K562 (cell line): Measurements from ENCODE around the gene IMPDH2. TPM values are rescaled to one million over a fixed set of nuclear protein-coding genes. Genes with fewer than 3 reads are reported as not detected.

Experiments
- CBX1 ChIP-seq: sonication (generic); IDR thresholded peaks from 2 replicates; pipeline ENCODE4 v1.6.1; 2016; ENCODE audit warnings: antibody characterized with exemption, low read depth, mild to moderate bottlenecking
- CREB3L1 ChIP-seq: fragments of 450-650 bp; IDR thresholded peaks from 2 replicates; pipeline ENCODE4 v1.6.1; 2014; ENCODE audit warnings: low read depth, mild to moderate bottlenecking, moderate library complexity, borderline replicate concordance
- ELF4 ChIP-seq: fragments of 450-650 bp; formaldehyde crosslinking; IDR thresholded peaks from 2 replicates; pipeline ENCODE4 v1.4.0; 2022; ENCODE audit warnings: missing genetic modification characterization
- ELK1 ChIP-seq: sonication (generic); formaldehyde crosslinking; IDR thresholded peaks from 2 replicates; pipeline ENCODE4 v1.8.1; 2022; ENCODE audit warnings: missing genetic modification reagents
- FOXK2 ChIP-seq, 2 experiments: fragments of 450-650 bp; IDR thresholded peaks in 1 of 2; conservative IDR thresholded peaks in 1 of 2; 2 replicates each; pipeline ENCODE4 v1.6.1; 2016; ENCODE audit warnings: low read depth in 2 of 2, mild to moderate bottlenecking in 1 of 2
- HNRNPL ChIP-seq: fragments of 200-400 bp; formaldehyde crosslinking; IDR thresholded peaks from 2 replicates; pipeline ENCODE4 v1.6.1; 2017; ENCODE audit warnings: low read depth, mild to moderate bottlenecking, low read length
- NR2C2 ChIP-seq, 2 experiments: fragments of 200-800 bp in 1 of 2; sonication (Bioruptor generic) in 1 of 2; sonication (generic) in 1 of 2; formaldehyde crosslinking in 1 of 2; IDR thresholded peaks; 2 replicates each; pipeline versions ENCODE4 v1.6.1 to v1.8.0; 2016 to 2022; ENCODE audit warnings: mild to moderate bottlenecking in 1 of 2, missing compliant biosample characterization in 1 of 2, missing genetic modification characterization in 1 of 2, missing genetic modification reagents in 1 of 2
- TARDBP ChIP-seq: fragments of 450-650 bp; IDR thresholded peaks from 2 replicates; pipeline ENCODE4 v1.6.1; 2016
- THRA ChIP-seq: fragments of 450-650 bp; IDR thresholded peaks from 2 replicates; pipeline ENCODE4 v1.6.1; 2017; ENCODE audit warnings: mild to moderate bottlenecking, moderate library complexity
- XRCC4 ChIP-seq: IDR thresholded peaks from one replicate; pipeline ENCODE4 v1.6.1; 2011; ENCODE audit not compliant: insufficient read depth, insufficient read length; ENCODE audit errors: extremely low read depth
- ZBTB1 ChIP-seq: sonication (generic); formaldehyde crosslinking; IDR thresholded peaks from 2 replicates; pipeline ENCODE4 v1.8.1; 2023; ENCODE audit warnings: missing genetic modification reagents, low read depth, mild to moderate bottlenecking, borderline replicate concordance
- ZBTB40 ChIP-seq, 2 experiments: fragments of 450-650 bp in 1 of 2; sonication (generic) in 1 of 2; formaldehyde crosslinking in 1 of 2; IDR thresholded peaks; 2 replicates each; pipeline versions ENCODE4 v1.7.1 to v1.9.0; 2016 to 2022; ENCODE audit warnings: inconsistent platforms in 1 of 2, mild to moderate bottlenecking in 1 of 2, missing genetic modification reagents in 1 of 2
- ZFP36 ChIP-seq: fragments of 150-350 bp; IDR thresholded peaks from 2 replicates; pipeline ENCODE4 v1.6.1; 2018; ENCODE audit warnings: low read length, low read depth; ENCODE audit not compliant: partially characterized antibody
- polyA plus RNA-seq, 8 experiments: library from polyadenylated mRNA; depleted of rRNA in 4 of 8; stranded (reverse) in 5 of 8; unstranded in 3 of 8; fragments of >200 nt; fragmentation: Nextera tagmentation in 2 of 8; fragmentation: Illumina TruSeq in 1 of 8; extraction: Ambion mirVana in 2 of 8; extraction: Trizol in 1 of 8; gene quantifications; 2 replicates each; pipeline versions ENCODE4 v1.2.1 to v1.2.3, GENCODE V29; 2011 to 2014; ENCODE audit warnings: inconsistent platforms in 1 of 8, missing spikeins in 1 of 8
- total RNA-seq, 7 experiments: library from RNA; depleted of rRNA in 6 of 7; stranded (reverse); fragments of >200 nt in 6 of 7; fragmentation: Illumina TruSeq in 2 of 7; extraction: Trizol in 2 of 7; gene quantifications; 2 replicates each; pipeline versions ENCODE4 v1.2.1 to v1.2.3, GENCODE V29; 2011 to 2021; ENCODE audit warnings: low replicate concordance in 1 of 7

Gene IMPDH2
- total and polyA plus RNA-seq, 9 of the 15 experiments (the other 6 are each of a cell fraction or from before 2014, with no cell fraction given), result 318 to 507 (median 366) TPM

- TF ChIP-seq NR2C2 (CRISPR knock-in tag; IDR thresholded peaks at IDR 0.05) (no peak), NR2C2 (tag; IDR thresholded peaks at IDR 0.05) (peak; percentile 77; the same call in 1 of the 2 replicates), CBX1 (no peak), ELK1 (CRISPR knock-in tag) (no peak), HNRNPL (peak; percentile 16; the same call in 1 of the 2 replicates), THRA (no peak), ZBTB1 (CRISPR knock-in tag) (no peak; the same call in 1 of the 2 replicates), FOXK2 (conservative IDR thresholded peaks at IDR 0.05 in 1 of 2, IDR thresholded peaks at IDR 0.05 in 1 of 2; ENCODE audit: low read depth in 2 of 2) (peak; percentile 37 to 43; a peak in 2 of 4 replicates), ZFP36 (no peak), XRCC4 (no peak), ZBTB40 (IDR thresholded peaks at IDR 0.05) (no peak), ZBTB40 (CRISPR knock-in tag; IDR thresholded peaks at IDR 0.05) (no peak), ELF4 (no peak), CREB3L1 (peak; percentile 89), TARDBP (0 out of 2 replicates have a peak, but pooled peaks have one; percentile 54)
Measured at GRCh38 chr3:49007068-49007770, 22.0 kb downstream of the IMPDH2 start, which contains the start of gene WDR6 (continued).
